ENCODE measurements around the gene RITA1. TPM values are rescaled to one million over a fixed set of nuclear protein-coding genes. Genes with fewer than 3 reads are reported as not detected.

Gene RITA1
- total and polyA plus RNA-seq, 2 experiments from 2014 or later, result 20.0 to 40.4 TPM

GRCh38 chr12:113226696-113227568 is 41.4 kb downstream of the RITA1 start:
- Mint-ChIP-seq H3K36me3 (ENCODE audit: low read depth) (peaks cover 31% of the 10 kb centered on the region), H3K9me3 (no peaks in the 10 kb centered on the region; the same call in 2 of the 3 replicates), H3K4me3 (no peak overlapping the region), H3K27ac (no peak overlapping the region), H3K4me1 (peaks cover 26% of the 10 kb centered on the region), H3K27me3 (ENCODE audit: insufficient read depth, low read depth, poor library complexity) (peaks cover 4% of the 10 kb centered on the region)
- Histone ChIP-seq H3F3A (replicated peaks; ENCODE audit: low read depth) (peaks cover 4% of the 10 kb centered on the region; the same call in 1 of the 2 replicates), H2AFZ (no peak overlapping the region), H3K4me2 (no peak overlapping the region), H3K4me3 (no peak overlapping the region), H3K9me2 (ENCODE audit: insufficient read depth) (no peaks in the 10 kb centered on the region), H3K4me1 (ENCODE audit: insufficient read depth) (peaks cover 14% of the 10 kb centered on the region; the same call in 1 of the 2 replicates), H3K27ac (ENCODE audit: low read depth) (no peak overlapping the region), H3K79me2 (replicated peaks; ENCODE audit: insufficient read depth) (peaks cover 7% of the 10 kb centered on the region), H3K36me3 (ENCODE audit: insufficient read depth) (peaks cover 9% of the 10 kb centered on the region; the same call in 1 of the 2 replicates), H4K20me1 (replicated peaks; ENCODE audit: insufficient read depth) (no peaks in the 10 kb centered on the region), H3K27me3 (ENCODE audit: insufficient read depth) (no peaks in the 10 kb centered on the region)
- DNase-seq (ENCODE audit: low spot score), result no peak
- TF ChIP-seq EZH2 (IDR thresholded peaks at IDR 0.05; ENCODE audit: low read depth, unreplicated experiment), result no peak
- TF ChIP-seq NANOG (IDR thresholded peaks at IDR 0.05; ENCODE audit: borderline replicate concordance), result no peak
- TF ChIP-seq, protein P1, sequence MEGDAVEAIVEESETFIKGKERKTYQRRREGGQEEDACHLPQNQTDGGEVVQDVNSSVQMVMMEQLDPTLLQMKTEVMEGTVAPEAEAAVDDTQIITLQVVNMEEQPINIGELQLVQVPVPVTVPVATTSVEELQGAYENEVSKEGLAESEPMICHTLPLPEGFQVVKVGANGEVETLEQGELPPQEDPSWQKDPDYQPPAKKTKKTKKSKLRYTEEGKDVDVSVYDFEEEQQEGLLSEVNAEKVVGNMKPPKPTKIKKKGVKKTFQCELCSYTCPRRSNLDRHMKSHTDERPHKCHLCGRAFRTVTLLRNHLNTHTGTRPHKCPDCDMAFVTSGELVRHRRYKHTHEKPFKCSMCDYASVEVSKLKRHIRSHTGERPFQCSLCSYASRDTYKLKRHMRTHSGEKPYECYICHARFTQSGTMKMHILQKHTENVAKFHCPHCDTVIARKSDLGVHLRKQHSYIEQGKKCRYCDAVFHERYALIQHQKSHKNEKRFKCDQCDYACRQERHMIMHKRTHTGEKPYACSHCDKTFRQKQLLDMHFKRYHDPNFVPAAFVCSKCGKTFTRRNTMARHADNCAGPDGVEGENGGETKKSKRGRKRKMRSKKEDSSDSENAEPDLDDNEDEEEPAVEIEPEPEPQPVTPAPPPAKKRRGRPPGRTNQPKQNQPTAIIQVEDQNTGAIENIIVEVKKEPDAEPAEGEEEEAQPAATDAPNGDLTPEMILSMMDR (conservative IDR thresholded peaks at IDR 0.05; ENCODE audit: low read depth in 2 of 2), result peak in 1 of 2 experiments; percentile 31; a peak in 2 of 4 replicates
- TF ChIP-seq ETS1 (IDR thresholded peaks at IDR 0.05), result no peak
- TF ChIP-seq CREB1 (CRISPR knock-in tag; IDR thresholded peaks at IDR 0.05; ENCODE audit: low read depth), result no peak
- no peak for TF ChIP-seq ZNF331 (CRISPR knock-in tag; IDR thresholded peaks at IDR 0.05; ENCODE audit: low read depth)
- TF ChIP-seq POLR2AphosphoS5 (IDR thresholded peaks at IDR 0.05; ENCODE audit: low read depth), result no peak
- no peak for TF ChIP-seq ZNF114 (CRISPR knock-in tag; IDR thresholded peaks at IDR 0.05)
- no peak for TF ChIP-seq EZH2phosphoT487 (IDR thresholded peaks at IDR 0.05; ENCODE audit: unreplicated experiment)
- ATAC-seq, result no peak

GRCh38 chr12:113227686-113228391 is 42.3 kb downstream of the RITA1 start:
- Histone ChIP-seq H3K4me2 (no peak overlapping the region), H3K27me3 (ENCODE audit: insufficient read depth) (no peaks in the 10 kb centered on the region), H4K20me1 (replicated peaks; ENCODE audit: insufficient read depth) (no peaks in the 10 kb centered on the region), H3K4me3 (no peak overlapping the region), H3K36me3 (ENCODE audit: insufficient read depth) (peaks cover 9% of the 10 kb centered on the region; the same call in 1 of the 2 replicates), H3K9me2 (ENCODE audit: insufficient read depth) (no peaks in the 10 kb centered on the region), H3K27ac (ENCODE audit: low read depth) (no peak overlapping the region), H3K79me2 (replicated peaks; ENCODE audit: insufficient read depth) (no peaks in the 10 kb centered on the region), H3K4me1 (ENCODE audit: insufficient read depth) (peaks cover 11% of the 10 kb centered on the region; the same call in 1 of the 2 replicates), H3F3A (replicated peaks; ENCODE audit: low read depth) (no peaks in the 10 kb centered on the region), H2AFZ (no peak overlapping the region)
- no peak overlapping the region for H3K27ac Mint-ChIP-seq
- ATAC-seq (no peak), DNase-seq (ENCODE audit: low spot score) (no peak)
- peaks cover 5% of the 10 kb centered on the region for H3K27me3 Mint-ChIP-seq (ENCODE audit: insufficient read depth, low read depth, poor library complexity)
- H3K4me3 Mint-ChIP-seq, result no peak overlapping the region
- H3K9me3 Mint-ChIP-seq, result no peaks in the 10 kb centered on the region; the same call in 2 of the 3 replicates
- peaks cover 26% of the 10 kb centered on the region for H3K4me1 Mint-ChIP-seq
- H3K36me3 Mint-ChIP-seq (ENCODE audit: low read depth), result peaks cover 39% of the 10 kb centered on the region
- TF ChIP-seq ZNF462 (CRISPR knock-in tag; IDR thresholded peaks at IDR 0.05) (no peak), EZH2 (IDR thresholded peaks at IDR 0.05; ENCODE audit: low read depth, unreplicated experiment) (no peak), JUNB (IDR thresholded peaks at IDR 0.05; ENCODE audit: unreplicated experiment) (no peak)
